Activated naive CD8-positive, alpha-beta T cell (primary cell): ENCODE results near the gene RNF6.
A peak's percentile ranks its signal among the peaks of the same experiment; 100 is the strongest.

Experiments
- H3K27ac Mint-ChIP-seq: one replicate; pipeline ENCODE4 v1.8.0; 2021; ENCODE audit warnings: mixed read lengths
- H3K27me3 Mint-ChIP-seq: one replicate; pipeline ENCODE4 v1.8.0; 2021; ENCODE audit warnings: mixed read lengths
- H3K36me3 Mint-ChIP-seq: one replicate; pipeline ENCODE4 v1.8.0; 2021; ENCODE audit warnings: mixed read lengths
- H3K4me1 Mint-ChIP-seq: one replicate; pipeline ENCODE4 v1.8.0; 2021; ENCODE audit warnings: low read depth, mixed read lengths
- H3K4me3 Mint-ChIP-seq: one replicate; pipeline ENCODE4 v1.8.0; 2021; ENCODE audit warnings: mild to moderate bottlenecking, mixed read lengths
- H3K9me3 Mint-ChIP-seq: one replicate; pipeline ENCODE4 v1.8.0; 2021; ENCODE audit warnings: low read depth, mixed read lengths

RNF6 gene

GRCh38 chr13:26247011-26247410 is 24.9 kb upstream of the RNF6 start:
- H3K9me3 Mint-ChIP-seq = peaks cover 3% of the 10 kb centered on the region
- no peaks in the 10 kb centered on the region for H3K4me1 Mint-ChIP-seq
- H3K27me3 Mint-ChIP-seq = peaks cover 2% of the 10 kb centered on the region
- no peak overlapping the region for H3K27ac Mint-ChIP-seq
- no peak overlapping the region for H3K4me3 Mint-ChIP-seq
- peaks cover 3% of the 10 kb centered on the region for H3K36me3 Mint-ChIP-seq

- Mint-ChIP-seq H3K9me3 (peaks cover 3% of the 10 kb centered on the region), H3K36me3 (peaks cover 4% of the 10 kb centered on the region), H3K4me1 (no peaks in the 10 kb centered on the region), H3K27ac (no peak overlapping the region), H3K27me3 (peaks cover 4% of the 10 kb centered on the region), H3K4me3 (no peak overlapping the region)
Measured at GRCh38 chr13:26246154-26246553, 24.0 kb upstream of the RNF6 start.

GRCh38 chr13:26236296-26236695 is 14.2 kb upstream of the RNF6 start:
- peaks cover 8% of the 10 kb centered on the region for H3K27me3 Mint-ChIP-seq
- no peak overlapping the region for H3K27ac Mint-ChIP-seq
- no peaks in the 10 kb centered on the region for H3K36me3 Mint-ChIP-seq
- no peaks in the 10 kb centered on the region for H3K9me3 Mint-ChIP-seq
- no peaks in the 10 kb centered on the region for H3K4me1 Mint-ChIP-seq
- H3K4me3 Mint-ChIP-seq = no peak overlapping the region

- Mint-ChIP-seq H3K27ac (no peak overlapping the region), H3K4me3 (no peak overlapping the region), H3K27me3 (peaks cover 5% of the 10 kb centered on the region), H3K36me3 (no peaks in the 10 kb centered on the region), H3K9me3 (no peaks in the 10 kb centered on the region), H3K4me1 (no peaks in the 10 kb centered on the region)
Measured at GRCh38 chr13:26230703-26231102, 8.6 kb upstream of the RNF6 start.

- H3K4me3 Mint-ChIP-seq = no peak overlapping the region
- H3K27me3 Mint-ChIP-seq = peaks cover 4% of the 10 kb centered on the region
- H3K36me3 Mint-ChIP-seq = peaks cover 2% of the 10 kb centered on the region
- no peaks in the 10 kb centered on the region for H3K4me1 Mint-ChIP-seq
- no peak overlapping the region for H3K27ac Mint-ChIP-seq
- H3K9me3 Mint-ChIP-seq = no peaks in the 10 kb centered on the region
Measured at GRCh38 chr13:26229080-26229615, 7.0 kb upstream of the RNF6 start.

- Mint-ChIP-seq H3K27ac (no peak overlapping the region), H3K4me3 (no peak overlapping the region), H3K36me3 (peaks cover 2% of the 10 kb centered on the region), H3K4me1 (peaks cover 4% of the 10 kb centered on the region), H3K9me3 (no peaks in the 10 kb centered on the region), H3K27me3 (peaks cover 4% of the 10 kb centered on the region)
Measured at GRCh38 chr13:26228096-26228495, 6.0 kb upstream of the RNF6 start.

- H3K4me3 Mint-ChIP-seq = no peak overlapping the region
- H3K27ac Mint-ChIP-seq = no peak overlapping the region
- peaks cover 4% of the 10 kb centered on the region for H3K27me3 Mint-ChIP-seq
- no peaks in the 10 kb centered on the region for H3K9me3 Mint-ChIP-seq
- peaks cover 10% of the 10 kb centered on the region for H3K4me1 Mint-ChIP-seq
- peaks cover 2% of the 10 kb centered on the region for H3K36me3 Mint-ChIP-seq
Measured at GRCh38 chr13:26227166-26227971, 5.3 kb upstream of the RNF6 start.

GRCh38 chr13:26225896-26226617 is 3.9 kb upstream of the RNF6 start:
- H3K36me3 Mint-ChIP-seq = peaks cover 2% of the 10 kb centered on the region
- peaks cover 4% of the 10 kb centered on the region for H3K27me3 Mint-ChIP-seq
- H3K27ac Mint-ChIP-seq = no peak overlapping the region
- H3K4me3 Mint-ChIP-seq = no peak overlapping the region
- H3K9me3 Mint-ChIP-seq = no peaks in the 10 kb centered on the region
- H3K4me1 Mint-ChIP-seq = peaks cover 17% of the 10 kb centered on the region

- Mint-ChIP-seq H3K27me3 (peaks cover 4% of the 10 kb centered on the region), H3K9me3 (no peaks in the 10 kb centered on the region), H3K4me3 (peak overlapping the region; percentile 100), H3K36me3 (peaks cover 13% of the 10 kb centered on the region), H3K4me1 (peaks cover 38% of the 10 kb centered on the region), H3K27ac (peak overlapping the region; percentile 100)
Measured at GRCh38 chr13:26222520-26223046, 469 bp upstream of the RNF6 start.

GRCh38 chr13:26221399-26221720 is 754 bp downstream of the RNF6 start:
- Mint-ChIP-seq H3K27me3 (peaks cover 4% of the 10 kb centered on the region), H3K36me3 (peaks cover 14% of the 10 kb centered on the region), H3K9me3 (no peaks in the 10 kb centered on the region), H3K4me3 (peak overlapping the region; percentile 100), H3K4me1 (peaks cover 38% of the 10 kb centered on the region), H3K27ac (peak overlapping the region; percentile 100)

- Mint-ChIP-seq H3K27me3 (peaks cover 3% of the 10 kb centered on the region), H3K4me3 (peak overlapping the region; percentile 100), H3K27ac (no peak overlapping the region), H3K4me1 (peaks cover 38% of the 10 kb centered on the region), H3K9me3 (no peaks in the 10 kb centered on the region), H3K36me3 (peaks cover 14% of the 10 kb centered on the region)
Measured at GRCh38 chr13:26220575-26220974, 1.5 kb downstream of the RNF6 start.

- Mint-ChIP-seq H3K27me3 (no peaks in the 10 kb centered on the region), H3K27ac (peak overlapping the region; percentile 46), H3K4me1 (peaks cover 41% of the 10 kb centered on the region), H3K36me3 (peaks cover 15% of the 10 kb centered on the region), H3K9me3 (no peaks in the 10 kb centered on the region), H3K4me3 (peak overlapping the region; percentile 100)
Measured at GRCh38 chr13:26219726-26220125, 2.4 kb downstream of the RNF6 start.

GRCh38 chr13:26216042-26216441 is 6.1 kb downstream of the RNF6 start:
- peaks cover 31% of the 10 kb centered on the region for H3K36me3 Mint-ChIP-seq
- no peak overlapping the region for H3K27ac Mint-ChIP-seq
- no peak overlapping the region for H3K4me3 Mint-ChIP-seq
- no peaks in the 10 kb centered on the region for H3K9me3 Mint-ChIP-seq
- H3K4me1 Mint-ChIP-seq = peaks cover 35% of the 10 kb centered on the region
- H3K27me3 Mint-ChIP-seq = no peaks in the 10 kb centered on the region

- peaks cover 24% of the 10 kb centered on the region for H3K36me3 Mint-ChIP-seq
- no peak overlapping the region for H3K4me3 Mint-ChIP-seq
- H3K27me3 Mint-ChIP-seq = no peaks in the 10 kb centered on the region
- peaks cover 19% of the 10 kb centered on the region for H3K4me1 Mint-ChIP-seq
- no peaks in the 10 kb centered on the region for H3K9me3 Mint-ChIP-seq
- no peak overlapping the region for H3K27ac Mint-ChIP-seq
Measured at GRCh38 chr13:26213982-26214381, 8.1 kb downstream of the RNF6 start.

GRCh38 chr13:26213345-26213744 is 8.8 kb downstream of the RNF6 start:
- Mint-ChIP-seq H3K27ac (no peak overlapping the region), H3K27me3 (no peaks in the 10 kb centered on the region), H3K4me1 (peaks cover 17% of the 10 kb centered on the region), H3K9me3 (no peaks in the 10 kb centered on the region), H3K36me3 (peaks cover 27% of the 10 kb centered on the region), H3K4me3 (no peak overlapping the region)
